DOHH2 (cell line): ENCODE measurements around the gene SYCN.

ENCODE experiments used
- H3F3A ChIP-seq: fragments of 200-600 bp; sonication (generic), shearing (Covaris generic); 2 replicates; pipeline ENCODE4 v1.6.0; 2016; ENCODE audit warnings: antibody characterized with exemption, mild to moderate bottlenecking; ENCODE audit not compliant: control insufficient read depth, insufficient read depth
- H3K27ac ChIP-seq: fragments of 200-600 bp; sonication (generic); 2 replicates; pipeline ENCODE4 v1.5.1; 2014; ENCODE audit warnings: low read depth, mild to moderate bottlenecking, low read length, moderate library complexity
- H3K27me3 ChIP-seq: fragments of 200-600 bp; sonication (generic); 2 replicates; pipeline ENCODE4 v1.6.1; 2014; ENCODE audit warnings: mild to moderate bottlenecking, low read length, mixed read lengths; ENCODE audit not compliant: control insufficient read depth
- H3K36me3 ChIP-seq: fragments of 200-600 bp; sonication (generic); 2 replicates; pipeline ENCODE4 v1.6.1; 2014; ENCODE audit warnings: mild to moderate bottlenecking, low read length, moderate library complexity, mixed read lengths; ENCODE audit not compliant: control insufficient read depth
- H3K4me1 ChIP-seq: fragments of 200-600 bp; sonication (generic); 2 replicates; pipeline ENCODE4 v1.6.1; 2014; ENCODE audit warnings: mild to moderate bottlenecking, low read length, mixed read lengths; ENCODE audit not compliant: control insufficient read depth
- H3K4me2 ChIP-seq: fragments of 200-600 bp; sonication (generic); 2 replicates; pipeline ENCODE4 v1.6.0; 2014; ENCODE audit warnings: mild to moderate bottlenecking, low read length, moderate library complexity
- H3K4me3 ChIP-seq: fragments of 200-600 bp; sonication (generic); 2 replicates; pipeline ENCODE4 v1.5.1; 2014; ENCODE audit warnings: mild to moderate bottlenecking, low read length, mixed read lengths
- H3K79me2 ChIP-seq: fragments of 200-600 bp; sonication (generic); 2 replicates; pipeline ENCODE4 v1.6.1; 2014; ENCODE audit warnings: mild to moderate bottlenecking, low read length, mixed read lengths; ENCODE audit not compliant: control insufficient read depth
- H3K9me2 ChIP-seq: fragments of 200-600 bp; sonication (generic); replicated peaks from 2 replicates; pipeline ENCODE4 v1.6.1; 2014; ENCODE audit warnings: mild to moderate bottlenecking, low read length, mixed read lengths; ENCODE audit not compliant: control insufficient read depth
- H3K9me3 ChIP-seq: fragments of 200-600 bp; sonication (generic); 2 replicates; pipeline ENCODE4 v1.6.1; 2014; ENCODE audit warnings: antibody characterized with exemption, low read length, mixed read lengths; ENCODE audit not compliant: control insufficient read depth, insufficient read depth
- H4K20me1 ChIP-seq: fragments of 200-600 bp; sonication (generic); 2 replicates; pipeline ENCODE4 v1.6.0; 2014; ENCODE audit warnings: low read depth, mild to moderate bottlenecking, antibody characterized with exemption, low read length, moderate library complexity; ENCODE audit not compliant: control insufficient read depth, insufficient read depth
- CTCF ChIP-seq: fragments of 200-600 bp; sonication (generic); IDR thresholded peaks from one replicate; pipeline ENCODE4 v1.5.1; 2014; ENCODE audit warnings: antibody characterized with exemption, mild to moderate bottlenecking, low read depth, low read length; ENCODE audit not compliant: poor library complexity, severe bottlenecking
- EZH2phosphoT487 ChIP-seq: fragments of 200-600 bp; sonication (generic); IDR thresholded peaks from 2 replicates; pipeline ENCODE4 v1.6.1; 2017; ENCODE audit warnings: borderline replicate concordance, mild to moderate bottlenecking, antibody characterized with exemption, low read length, moderate library complexity, mixed read lengths

Gene SYCN

GRCh38 chr19:39182174-39182505 is 21.9 kb downstream of the SYCN start:
- Histone ChIP-seq H3K27ac (no peak overlapping the region), H3K27me3 (no peaks in the 10 kb centered on the region), H3K4me1 (no peaks in the 10 kb centered on the region), H3K79me2 (no peaks in the 10 kb centered on the region), H3K4me3 (no peak overlapping the region), H3K9me3 (no peaks in the 10 kb centered on the region), H3K4me2 (no peak overlapping the region), H4K20me1 (no peaks in the 10 kb centered on the region), H3K36me3 (no peaks in the 10 kb centered on the region), H3K9me2 (no peaks in the 10 kb centered on the region), H3F3A (no peaks in the 10 kb centered on the region)
- TF ChIP-seq EZH2phosphoT487 (no peak), CTCF (no peak)

- no peak overlapping the region for H3K4me3 ChIP-seq
- H4K20me1 ChIP-seq: no peaks in the 10 kb centered on the region
- no peaks in the 10 kb centered on the region for H3K9me3 ChIP-seq
- no peak overlapping the region for H3K4me2 ChIP-seq
- no peaks in the 10 kb centered on the region for H3K9me2 ChIP-seq
- no peak overlapping the region for H3K27ac ChIP-seq
- no peaks in the 10 kb centered on the region for H3F3A ChIP-seq
- no peak for TF ChIP-seq CTCF
- TF ChIP-seq EZH2phosphoT487: no peak
- H3K79me2 ChIP-seq: no peaks in the 10 kb centered on the region
- H3K27me3 ChIP-seq: no peaks in the 10 kb centered on the region
- no peaks in the 10 kb centered on the region for H3K36me3 ChIP-seq
- H3K4me1 ChIP-seq: no peaks in the 10 kb centered on the region
Observed at GRCh38 chr19:39181500-39182173, 22.4 kb downstream of the SYCN start.

GRCh38 chr19:39180749-39181148 is 23.3 kb downstream of the SYCN start:
- Histone ChIP-seq H4K20me1 (no peaks in the 10 kb centered on the region), H3K4me3 (no peak overlapping the region), H3K79me2 (no peaks in the 10 kb centered on the region), H3F3A (no peaks in the 10 kb centered on the region), H3K9me2 (no peaks in the 10 kb centered on the region), H3K4me1 (no peaks in the 10 kb centered on the region), H3K4me2 (no peak overlapping the region), H3K27me3 (no peaks in the 10 kb centered on the region), H3K36me3 (no peaks in the 10 kb centered on the region), H3K9me3 (no peaks in the 10 kb centered on the region), H3K27ac (no peak overlapping the region)
- no peak for TF ChIP-seq CTCF
- TF ChIP-seq EZH2phosphoT487: no peak
